Muscle layer of duodenum (tissue), 2 donors: Measurements from ENCODE around the gene PCDHGA5.
"Not testable (repeated sequence)": the region's sequence is repeated elsewhere in the genome, so short reads cannot be mapped to it uniquely, and the experiment has no call there.

ENCODE experiments used
- H3K27ac ChIP-seq: one replicate; pipeline ENCODE4 v1.7.0; 2013; ENCODE audit warnings: mild to moderate bottlenecking, low read length
- H3K27me3 ChIP-seq: one replicate; pipeline ENCODE4 v1.7.0; 2013; ENCODE audit warnings: low read depth, mild to moderate bottlenecking, control low read depth, low read length
- H3K36me3 ChIP-seq, 2 donors: one replicate each; pipeline ENCODE4 v1.7.0; 2013; ENCODE audit warnings: low read length in 2 of 2, control low read depth in 1 of 2, mild to moderate bottlenecking in 1 of 2; ENCODE audit not compliant: insufficient read depth in 2 of 2, control insufficient read depth in 1 of 2
- H3K4me1 ChIP-seq, 2 donors: one replicate each; pipeline ENCODE4 v1.7.0; 2013; ENCODE audit warnings: low read length in 2 of 2, mild to moderate bottlenecking in 2 of 2, control low read depth in 1 of 2, moderate library complexity in 1 of 2; ENCODE audit not compliant: insufficient read depth in 2 of 2, control insufficient read depth in 1 of 2
- H3K4me3 ChIP-seq, 2 donors: one replicate each; pipeline ENCODE4 v1.7.0; 2013; ENCODE audit warnings: low read length in 2 of 2, low read depth in 1 of 2, mild to moderate bottlenecking in 1 of 2
- H3K9me3 ChIP-seq, 2 donors: one replicate each; pipeline ENCODE4 v1.7.0; 2013; ENCODE audit warnings: low read length in 2 of 2, control low read depth in 1 of 2, mild to moderate bottlenecking in 1 of 2; ENCODE audit not compliant: control insufficient read depth in 1 of 2
- donor health status: healthy.

Gene PCDHGA5

DNA sequence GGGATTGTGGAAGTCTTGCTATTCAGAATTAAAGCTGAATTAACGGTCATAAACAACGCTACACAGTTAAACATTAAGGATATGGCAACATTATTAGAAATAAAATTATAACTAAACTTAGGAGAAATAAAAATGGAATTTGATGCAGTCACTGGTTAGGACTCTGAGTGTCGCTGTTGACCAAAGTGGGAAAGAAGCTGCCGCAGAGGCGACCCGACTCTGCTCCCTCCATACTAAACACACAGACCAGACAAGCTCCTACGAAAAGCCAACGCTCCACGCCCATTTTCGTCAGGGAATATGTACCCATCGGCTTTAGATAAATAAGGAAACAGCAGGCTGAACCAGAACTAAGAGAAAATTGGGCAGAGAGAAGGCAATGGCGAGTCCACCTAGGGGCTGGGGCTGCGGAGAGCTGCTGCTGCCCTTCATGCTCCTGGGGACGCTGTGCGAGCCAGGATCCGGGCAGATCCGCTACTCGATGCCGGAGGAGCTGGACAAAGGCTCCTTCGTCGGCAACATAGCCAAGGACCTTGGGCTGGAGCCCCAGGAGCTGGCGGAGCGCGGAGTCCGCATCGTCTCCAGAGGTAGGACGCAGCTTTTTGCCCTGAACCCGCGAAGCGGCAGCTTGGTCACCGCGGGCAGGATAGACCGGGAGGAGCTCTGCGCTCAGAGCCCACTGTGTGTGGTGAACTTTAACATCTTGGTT, at the start of gene PCDHGA5:
TSS of gene PCDHGA5 (plus strand) at position 211 of the 709 bp plus-strand sequence. CDS start at position 380, 169 bp downstream.
- H3K36me3 ChIP-seq: no peaks in the 10 kb centered on the region
- H3K27me3 ChIP-seq: no peaks in the 10 kb centered on the region
- peaks cover 60 to 75% of the 10 kb centered on the region in 2 donors for H3K9me3 ChIP-seq
- no peak within 1 kb of the TSS for H3K27ac ChIP-seq
- H3K4me3 ChIP-seq: peak within 1 kb of the TSS; percentile 37 to 66
- no peaks in the 10 kb centered on the region for H3K4me1 ChIP-seq

DNA sequence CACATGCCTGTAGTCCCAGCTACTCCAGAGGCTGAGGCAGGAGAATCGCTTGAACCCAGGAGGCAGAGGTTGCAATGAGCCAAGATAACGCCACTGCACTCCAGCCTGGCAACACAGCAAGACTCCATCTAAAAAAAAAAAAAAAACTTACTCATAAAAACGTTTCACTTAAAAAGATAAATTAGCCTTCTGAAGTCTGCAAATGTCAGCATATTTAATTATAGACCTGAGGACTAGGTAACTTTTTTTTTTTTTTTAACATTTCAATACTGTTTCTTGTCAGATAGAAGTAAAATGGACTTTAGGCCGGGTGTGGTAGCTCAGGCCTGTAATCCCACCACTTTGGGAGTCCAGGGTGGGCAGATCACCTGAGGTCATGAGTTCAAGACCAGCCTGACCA, 47.0 kb upstream of the PCDHGA5 start:
- not testable (repeated sequence) for H3K27ac ChIP-seq, H3K27me3 ChIP-seq
- Histone ChIP-seq H3K9me3 (peaks cover 64 to 75% of the 10 kb centered on the region in 2 donors), H3K4me1 (peaks cover 0 to 10% of the 10 kb centered on the region in 2 donors), H3K36me3 (peaks cover 13 to 78% of the 10 kb centered on the region in 2 donors), H3K4me3 (peak overlapping the region in 1 of 2 donors; percentile 37)

DNA sequence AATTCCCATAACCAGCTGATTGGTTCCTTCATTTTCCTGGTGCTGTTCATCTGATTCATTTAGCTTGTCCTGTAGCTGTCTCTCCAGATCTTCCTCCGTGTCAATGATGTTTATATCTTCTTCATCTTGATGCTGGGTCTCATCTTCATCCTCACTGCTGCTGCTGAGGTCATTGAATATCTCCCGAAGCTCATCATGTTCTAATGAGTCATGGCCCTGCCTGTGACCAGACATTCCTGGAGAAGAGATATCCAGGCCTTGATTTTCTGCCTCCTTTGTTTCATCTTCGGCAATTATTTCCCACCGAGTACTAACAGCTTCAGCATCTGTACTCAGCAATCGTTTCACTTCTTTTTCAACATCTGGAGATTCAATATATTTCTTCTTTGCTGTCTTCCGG, 44.8 kb upstream of the PCDHGA5 start:
- peaks cover 0 to 10% of the 10 kb centered on the region in 2 donors for H3K4me1 ChIP-seq
- H3K27ac ChIP-seq: no peak overlapping the region
- H3K9me3 ChIP-seq: peaks cover 58 to 60% of the 10 kb centered on the region in 2 donors
- H3K36me3 ChIP-seq: peaks cover 13 to 58% of the 10 kb centered on the region in 2 donors
- H3K27me3 ChIP-seq: no peaks in the 10 kb centered on the region
- H3K4me3 ChIP-seq: peak overlapping the region; percentile 87 to 90

DNA sequence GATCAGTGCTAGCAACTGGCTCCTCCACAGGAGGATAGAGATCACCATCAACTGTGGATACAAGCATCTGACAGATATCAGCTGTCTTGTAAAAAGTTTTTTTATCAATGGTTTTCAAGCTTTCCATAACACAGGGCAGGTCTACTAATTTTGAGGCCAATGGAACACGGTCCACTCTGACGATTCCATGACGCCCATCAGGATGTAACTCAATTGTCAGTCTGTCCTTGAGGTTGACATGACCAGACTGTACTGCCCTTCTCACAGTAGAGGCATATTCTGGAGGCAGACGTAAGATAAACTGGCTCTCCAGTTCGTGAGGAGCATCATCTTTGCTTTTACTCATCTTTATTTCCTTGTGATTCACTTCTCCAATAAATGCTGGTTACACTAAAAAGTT, 44.3 kb upstream of the PCDHGA5 start:
- peaks cover 13 to 55% of the 10 kb centered on the region in 2 donors for H3K36me3 ChIP-seq
- peak overlapping the region; percentile 87 to 90 for H3K4me3 ChIP-seq
- peaks cover 0 to 10% of the 10 kb centered on the region in 2 donors for H3K4me1 ChIP-seq
- no peak overlapping the region for H3K27ac ChIP-seq
- no peaks in the 10 kb centered on the region for H3K27me3 ChIP-seq
- H3K9me3 ChIP-seq: peaks cover 54 to 59% of the 10 kb centered on the region in 2 donors

DNA sequence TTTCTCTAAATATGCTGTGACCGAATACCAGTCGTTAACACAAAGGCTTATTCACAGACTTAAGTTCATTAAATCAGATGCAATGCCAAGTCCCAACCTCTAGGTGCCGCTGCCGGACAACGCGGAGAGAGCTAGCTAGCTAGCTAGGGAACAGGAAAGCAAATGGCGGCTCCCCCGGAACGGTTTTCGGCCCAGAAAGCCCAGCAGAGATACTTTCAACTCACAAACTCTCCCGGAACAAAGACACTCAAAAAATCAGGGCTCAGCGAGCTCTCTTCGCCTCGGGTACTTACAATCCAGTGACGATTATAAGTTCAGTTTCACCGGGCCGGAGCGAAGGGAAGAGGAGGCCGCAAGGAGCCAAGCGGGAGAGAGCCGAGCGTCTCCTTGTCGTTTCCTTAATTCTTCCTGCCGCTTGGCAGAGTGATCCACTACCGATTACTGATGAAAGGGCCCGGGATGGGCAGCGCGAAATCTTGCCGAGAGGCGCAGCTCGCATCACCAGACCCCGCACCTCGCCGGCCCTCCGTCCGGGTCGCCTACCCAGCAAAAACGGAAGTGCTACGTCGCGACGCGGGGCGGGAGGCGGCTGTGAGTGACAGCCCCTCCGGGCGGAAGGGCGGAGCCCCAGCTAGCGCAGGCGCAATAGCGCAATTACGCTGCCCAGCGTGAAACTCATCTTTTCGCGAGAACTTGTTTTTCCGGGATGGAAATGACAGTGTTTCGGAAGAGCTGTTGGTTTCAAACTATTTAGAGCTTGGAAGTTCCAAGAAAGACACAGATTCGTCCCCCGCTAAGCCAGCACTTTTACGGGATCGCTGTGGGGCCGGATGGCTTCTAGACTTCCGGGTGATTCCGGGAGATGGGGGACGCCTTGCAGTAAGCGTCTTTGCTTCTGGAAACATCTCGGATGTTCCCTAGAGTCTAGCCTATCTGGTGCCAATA, 43.5 kb upstream of the PCDHGA5 start, which contains the start of gene TAF7:
TSS of gene TAF7 (minus strand) at position 560 of the 945 bp plus-strand sequence. CDS start 740 bp downstream, outside the sequence.
- H3K4me3 ChIP-seq: peak within 1 kb of the TSS; percentile 87 to 90
- H3K36me3 ChIP-seq: peaks cover 13 to 47% of the 10 kb centered on the region in 2 donors
- peaks cover 47 to 52% of the 10 kb centered on the region in 2 donors for H3K9me3 ChIP-seq
- peak within 1 kb of the TSS; percentile 95 for H3K27ac ChIP-seq
- H3K27me3 ChIP-seq: no peaks in the 10 kb centered on the region
- H3K4me1 ChIP-seq: peaks cover 0 to 10% of the 10 kb centered on the region in 2 donors

DNA sequence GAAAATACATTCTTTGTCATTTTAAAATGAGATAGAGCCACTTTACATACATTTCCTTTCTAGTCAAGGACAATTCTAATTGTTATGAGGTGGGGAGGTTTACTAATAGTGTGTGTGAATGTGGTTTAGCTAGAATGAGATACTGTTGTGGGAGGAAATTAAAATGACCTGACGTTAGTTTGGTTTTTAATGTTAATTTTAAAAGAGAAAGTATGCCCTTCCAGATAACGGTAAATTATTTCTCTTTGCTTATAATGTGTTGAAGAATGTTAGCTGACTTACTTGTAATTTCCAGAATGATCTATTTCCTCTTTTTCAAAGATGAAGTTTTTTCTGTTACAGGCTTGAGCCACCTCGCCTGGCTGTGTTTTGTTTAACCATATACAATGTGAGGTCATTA, 41.7 kb upstream of the PCDHGA5 start:
- peaks cover 44 to 46% of the 10 kb centered on the region in 2 donors for H3K9me3 ChIP-seq
- H3K4me3 ChIP-seq: peak overlapping the region in 1 of 2 donors; percentile 6
- peaks cover 13 to 30% of the 10 kb centered on the region in 2 donors for H3K36me3 ChIP-seq

DNA sequence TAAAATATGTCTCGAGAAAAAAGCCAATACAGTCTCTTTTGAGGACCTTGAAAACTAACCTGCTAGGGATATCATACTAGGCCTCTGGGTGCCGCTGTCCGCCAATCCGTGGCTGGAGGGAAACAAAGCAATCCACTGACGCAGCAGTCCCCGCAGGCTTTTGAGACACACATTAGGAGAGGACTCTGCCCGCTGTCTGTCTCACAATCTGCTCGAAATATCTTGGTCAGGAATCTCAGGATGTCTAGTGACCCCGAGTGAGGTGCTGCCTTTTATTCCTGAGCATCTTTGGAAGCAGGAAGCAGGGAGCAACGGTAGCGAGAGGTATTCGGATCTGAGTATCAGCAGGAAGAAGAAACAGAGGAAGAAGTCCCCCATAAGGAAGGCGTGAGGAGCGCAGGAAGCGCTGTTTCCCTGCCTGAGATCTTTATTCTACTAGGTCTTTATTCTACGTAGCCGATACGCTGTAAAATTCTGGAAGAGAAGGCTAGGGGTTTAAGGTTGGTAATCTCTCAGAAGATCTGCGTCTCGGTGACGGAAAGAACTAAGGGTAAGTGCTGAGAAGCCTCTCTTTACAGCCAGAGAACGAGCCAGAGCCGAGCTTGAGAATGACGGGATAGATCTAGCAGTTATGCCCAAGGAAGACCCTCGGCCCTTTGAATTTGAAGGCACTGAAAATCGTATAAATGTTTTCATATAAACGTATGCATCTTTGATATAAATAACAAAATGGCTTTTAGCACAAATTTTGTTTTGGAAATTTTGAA, 37.7 kb upstream of the PCDHGA5 start:
- no peaks in the 10 kb centered on the region for H3K27me3 ChIP-seq
- H3K27ac ChIP-seq: peak overlapping the region; percentile 41
- peaks cover 42 to 53% of the 10 kb centered on the region in 2 donors for H3K9me3 ChIP-seq
- H3K4me1 ChIP-seq: no peaks in the 10 kb centered on the region
- H3K36me3 ChIP-seq: peaks cover 0 to 3% of the 10 kb centered on the region in 2 donors
- H3K4me3 ChIP-seq: peak overlapping the region; percentile 57 to 60

More for the DNA sequence above, 41.7 kb upstream of the PCDHGA5 start:
- H3K27ac ChIP-seq: no peak overlapping the region
- H3K27me3 ChIP-seq: no peaks in the 10 kb centered on the region
- peaks cover 0 to 10% of the 10 kb centered on the region in 2 donors for H3K4me1 ChIP-seq

DNA sequence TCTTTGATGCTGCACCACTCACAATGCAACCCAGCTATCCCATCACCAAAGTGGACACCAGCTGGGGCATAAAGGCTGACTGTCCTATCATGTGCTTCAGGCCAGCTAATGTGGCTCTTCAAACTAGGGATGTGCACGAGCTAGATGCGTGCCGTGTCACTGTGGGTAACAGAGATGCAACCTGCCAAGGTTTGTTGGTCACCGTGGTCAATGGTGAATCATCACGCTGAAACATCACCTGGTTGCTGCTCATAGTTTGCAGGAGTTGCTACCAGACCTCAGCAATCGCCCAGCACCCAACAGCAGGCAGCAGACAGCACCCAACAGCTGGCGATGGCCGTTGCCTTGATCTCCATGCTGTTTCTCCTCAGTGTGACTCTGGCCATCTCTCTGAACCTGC, 35.7 kb upstream of the PCDHGA5 start:
- peaks cover 37 to 65% of the 10 kb centered on the region in 2 donors for H3K9me3 ChIP-seq

DNA sequence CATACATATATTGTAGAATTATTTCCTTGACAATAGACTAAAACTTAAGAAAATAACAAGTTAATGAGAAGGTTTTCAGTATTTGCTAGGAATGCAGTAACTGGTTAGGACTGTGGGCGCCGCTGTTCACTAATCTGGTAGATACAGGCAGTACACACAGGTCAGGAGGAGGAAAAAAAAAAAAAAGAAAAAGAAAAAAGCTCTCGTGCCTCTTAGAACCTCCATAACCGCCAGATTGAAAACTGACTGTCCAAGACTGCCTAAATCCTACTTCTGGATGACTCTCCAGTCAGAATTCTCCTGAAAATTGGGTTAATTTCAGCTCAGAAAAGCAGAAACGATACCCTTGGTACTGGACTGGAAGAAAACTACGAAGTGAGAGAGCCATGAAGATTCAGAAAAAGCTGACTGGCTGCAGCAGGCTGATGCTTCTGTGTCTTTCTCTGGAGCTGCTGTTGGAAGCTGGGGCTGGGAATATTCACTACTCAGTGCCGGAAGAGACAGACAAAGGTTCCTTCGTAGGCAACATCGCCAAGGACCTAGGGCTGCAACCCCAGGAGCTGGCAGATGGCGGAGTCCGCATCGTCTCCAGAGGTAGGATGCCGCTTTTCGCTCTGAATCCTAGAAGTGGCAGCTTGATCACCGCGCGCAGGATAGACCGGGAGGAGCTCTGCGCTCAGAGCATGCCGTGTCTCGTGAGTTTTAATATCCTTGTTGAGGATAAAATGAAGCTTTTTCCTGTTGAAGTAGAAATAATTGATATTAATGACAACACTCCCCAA, 33.5 kb upstream of the PCDHGA5 start, which contains the start of gene PCDHGA1:
TSS of gene PCDHGA1 (plus strand) at position 216 of the 782 bp plus-strand sequence.
- Histone ChIP-seq H3K36me3 (peaks cover 0 to 3% of the 10 kb centered on the region in 2 donors), H3K4me3 (peak within 1 kb of the TSS in 1 of 2 donors; percentile 54), H3K27ac (no peak within 1 kb of the TSS), H3K4me1 (no peaks in the 10 kb centered on the region), H3K9me3 (peaks cover 50 to 67% of the 10 kb centered on the region in 2 donors), H3K27me3 (no peaks in the 10 kb centered on the region)

More for the DNA sequence above, 35.7 kb upstream of the PCDHGA5 start:
- no peak overlapping the region for H3K27ac ChIP-seq
- peak overlapping the region in 1 of 2 donors; percentile 54 for H3K4me3 ChIP-seq
- H3K27me3 ChIP-seq: no peaks in the 10 kb centered on the region
- H3K36me3 ChIP-seq: peaks cover 0 to 3% of the 10 kb centered on the region in 2 donors
- H3K4me1 ChIP-seq: no peaks in the 10 kb centered on the region

DNA sequence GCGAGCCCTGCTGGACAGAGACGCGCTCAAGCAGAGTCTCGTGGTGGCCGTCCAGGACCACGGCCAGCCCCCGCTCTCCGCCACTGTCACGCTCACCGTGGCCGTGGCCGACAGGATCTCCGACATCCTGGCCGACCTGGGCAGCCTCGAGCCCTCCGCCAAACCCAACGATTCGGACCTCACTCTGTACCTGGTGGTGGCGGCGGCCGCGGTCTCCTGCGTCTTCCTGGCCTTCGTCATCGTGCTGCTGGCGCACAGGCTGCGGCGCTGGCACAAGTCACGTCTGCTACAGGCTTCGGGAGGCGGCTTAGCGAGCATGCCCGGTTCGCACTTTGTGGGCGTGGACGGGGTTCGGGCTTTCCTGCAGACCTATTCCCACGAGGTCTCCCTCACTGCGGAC, 31.4 kb upstream of the PCDHGA5 start:
- peak overlapping the region in 1 of 2 donors; percentile 54 for H3K4me3 ChIP-seq
- H3K9me3 ChIP-seq: peaks cover 40 to 75% of the 10 kb centered on the region in 2 donors
- not testable (repeated sequence) for H3K27me3 ChIP-seq, H3K27ac ChIP-seq, H3K36me3 ChIP-seq, H3K4me1 ChIP-seq
